OCI-LY7 (cell line): ENCODE results near the gene PIP4K2A. TPM values are rescaled to one million over a fixed set of nuclear protein-coding genes. Genes with fewer than 3 reads are reported as not detected.
"Not testable (repeated sequence)": the region's sequence is repeated elsewhere in the genome, so short reads cannot be mapped to it uniquely, and the experiment has no call there.

Source experiments
- BruUV-seq: library from RNA; stranded (reverse); fragments of 400-500 nt; replicated peaks from 2 replicates; lab custom pipeline; 2021; lab: Mats Ljungman, UMichigan
- CTCF ChIA-PET: fragments of 300-600 bp; sonication (Branson Sonifier 250); formaldehyde crosslinking; loops from one replicate; lab custom pipeline; 2022; ENCODE audit warnings: antibody characterized with exemption; ENCODE audit not compliant: unreplicated experiment; lab: Charles Lee
- POLR2A ChIA-PET: fragments of 300-600 bp; sonication (Branson Sonifier 250); formaldehyde crosslinking; loops from one replicate; lab custom pipeline; 2022; ENCODE audit warnings: antibody characterized with exemption; lab: Charles Lee
- DNase-seq: peaks from one replicate; pipeline ENCODE4 v3.0.0-alpha.2; 2015; ENCODE audit warnings: low spot score
- H2AFZ ChIP-seq: fragments of 200-600 bp; sonication (generic), shearing (Covaris generic); 2 replicates; pipeline ENCODE4 v1.6.1; 2014; ENCODE audit warnings: mild to moderate bottlenecking, antibody characterized with exemption, low read length, moderate library complexity
- H3K27ac ChIP-seq: fragments of 200-600 bp; sonication (generic); 2 replicates; pipeline ENCODE4 v1.5.1; 2014; ENCODE audit warnings: mixed run types, low read depth, mild to moderate bottlenecking, moderate library complexity, low read length, inconsistent platforms; ENCODE audit not compliant: poor library complexity, severe bottlenecking
- H3K36me3 ChIP-seq: fragments of 200-600 bp; sonication (generic); 2 replicates; pipeline ENCODE4 v1.6.1; 2014; ENCODE audit warnings: mild to moderate bottlenecking, antibody characterized with exemption, low read length, moderate library complexity, mixed read lengths; ENCODE audit not compliant: insufficient read depth
- H3K4me1 ChIP-seq: fragments of 200-600 bp; sonication (generic); 2 replicates; pipeline ENCODE4 v1.5.1; 2014; ENCODE audit warnings: mild to moderate bottlenecking, low read length; ENCODE audit not compliant: insufficient read depth, poor library complexity, severe bottlenecking
- H3K4me2 ChIP-seq: fragments of 200-600 bp; sonication (generic); 2 replicates; pipeline ENCODE4 v1.6.1; 2014; ENCODE audit warnings: mild to moderate bottlenecking, low read length
- H3K4me3 ChIP-seq: fragments of 200-600 bp; sonication (generic); 2 replicates; pipeline ENCODE4 v1.5.1; 2014; ENCODE audit warnings: mild to moderate bottlenecking, low read depth, low read length; ENCODE audit not compliant: poor library complexity, severe bottlenecking
- H3K79me2 ChIP-seq: fragments of 200-600 bp; sonication (generic); 2 replicates; pipeline ENCODE4 v1.6.1; 2016; ENCODE audit warnings: low read depth, mild to moderate bottlenecking, low read length, moderate library complexity, mixed read lengths; ENCODE audit not compliant: insufficient read depth
- H3K9me2 ChIP-seq: fragments of 200-600 bp; sonication (generic); 2 replicates; pipeline ENCODE4 v1.6.1; 2016; ENCODE audit warnings: mild to moderate bottlenecking, low read length, mixed read lengths; ENCODE audit not compliant: insufficient read depth
- H3K9me3 ChIP-seq: fragments of 200-600 bp; sonication (generic); 2 replicates; pipeline ENCODE4 v1.6.1; 2014; ENCODE audit warnings: mild to moderate bottlenecking, mixed run types, low read length, mixed read lengths
- H4K20me1 ChIP-seq: fragments of 200-600 bp; sonication (generic); 2 replicates; pipeline ENCODE4 v1.6.1; 2014; ENCODE audit warnings: mild to moderate bottlenecking, antibody characterized with exemption, low read length, moderate library complexity, mixed read lengths; ENCODE audit not compliant: insufficient read depth
- EZH2phosphoT487 ChIP-seq: fragments of 200-600 bp; sonication (generic); IDR thresholded peaks from 2 replicates; pipeline ENCODE4 v1.6.1; 2018; ENCODE audit warnings: low read depth, borderline replicate concordance, mild to moderate bottlenecking, mixed run types, antibody characterized with exemption, low read length, moderate library complexity, mixed read lengths
- intact Hi-C: fragments of 100-400 bp; cut with micrococcal nuclease; formaldehyde crosslinking; loops from one replicate; pipeline ENCODE4 v1.10.0; 2022; ENCODE audit not compliant: unreplicated experiment
- total RNA-seq, 2 experiments: library from RNA; depleted of rRNA in 1 of 2; stranded (reverse); fragments of >200 nt in 1 of 2; shearing (Covaris generic) in 1 of 2; gene quantifications; 2 replicates each; pipeline ENCODE4 v1.2.3, GENCODE V29; 2014 to 2022
- TF ChIP-seq, protein P1 (sequence below): fragments of 200-600 bp; sonication (generic); conservative IDR thresholded peaks from 2 replicates; pipeline ENCODE4 v1.5.1; 2014; ENCODE audit warnings: mild to moderate bottlenecking, antibody characterized with exemption, low read length, moderate library complexity, mixed read lengths

The PIP4K2A gene
- total RNA-seq, 2 experiments from 2014 or later: 32.5 to 42.6 TPM

GRCh38 chr10:22693860-22694259 is 20.5 kb downstream of the PIP4K2A start:
- ChIA-PET CTCF (no interaction called here), POLR2A (interaction anchor here (0.7 to 1.1 kb wide), 2 partner anchors 9 to 11 kb away, joined by 3 to 7 read pairs; no protein-coding TSS in a partner anchor)
- BruUV-seq: no TSS peak
- Histone ChIP-seq H2AFZ (no peak overlapping the region), H3K9me2 (no peaks in the 10 kb centered on the region), H3K4me1 (no peaks in the 10 kb centered on the region), H3K9me3 (no peaks in the 10 kb centered on the region), H3K36me3 (no peaks in the 10 kb centered on the region), H3K4me2 (no peak overlapping the region), H3K27ac (no peak overlapping the region), H3K4me3 (no peak overlapping the region), H4K20me1 (peaks cover 14% of the 10 kb centered on the region; the same call in 1 of the 2 replicates), H3K79me2 (peaks cover 12% of the 10 kb centered on the region)
- intact Hi-C loops: no loop called here
- TF ChIP-seq EZH2phosphoT487: no peak
- TF ChIP-seq, protein P1, sequence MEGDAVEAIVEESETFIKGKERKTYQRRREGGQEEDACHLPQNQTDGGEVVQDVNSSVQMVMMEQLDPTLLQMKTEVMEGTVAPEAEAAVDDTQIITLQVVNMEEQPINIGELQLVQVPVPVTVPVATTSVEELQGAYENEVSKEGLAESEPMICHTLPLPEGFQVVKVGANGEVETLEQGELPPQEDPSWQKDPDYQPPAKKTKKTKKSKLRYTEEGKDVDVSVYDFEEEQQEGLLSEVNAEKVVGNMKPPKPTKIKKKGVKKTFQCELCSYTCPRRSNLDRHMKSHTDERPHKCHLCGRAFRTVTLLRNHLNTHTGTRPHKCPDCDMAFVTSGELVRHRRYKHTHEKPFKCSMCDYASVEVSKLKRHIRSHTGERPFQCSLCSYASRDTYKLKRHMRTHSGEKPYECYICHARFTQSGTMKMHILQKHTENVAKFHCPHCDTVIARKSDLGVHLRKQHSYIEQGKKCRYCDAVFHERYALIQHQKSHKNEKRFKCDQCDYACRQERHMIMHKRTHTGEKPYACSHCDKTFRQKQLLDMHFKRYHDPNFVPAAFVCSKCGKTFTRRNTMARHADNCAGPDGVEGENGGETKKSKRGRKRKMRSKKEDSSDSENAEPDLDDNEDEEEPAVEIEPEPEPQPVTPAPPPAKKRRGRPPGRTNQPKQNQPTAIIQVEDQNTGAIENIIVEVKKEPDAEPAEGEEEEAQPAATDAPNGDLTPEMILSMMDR: no peak
- DNase-seq: no peak

GRCh38 chr10:22693371-22693784 is 21.0 kb downstream of the PIP4K2A start:
- H3K27ac ChIP-seq: no peak overlapping the region
- DNase-seq: no peak
- no peak overlapping the region for H3K4me3 ChIP-seq
- BruUV-seq: no TSS peak
- no peak overlapping the region for H3K4me2 ChIP-seq
- H3K79me2 ChIP-seq: peaks cover 12% of the 10 kb centered on the region
- intact Hi-C loops: no loop called here
- ChIA-PET POLR2A (interaction anchor here (0.7 to 1.1 kb wide), 2 partner anchors 9 to 11 kb away, joined by 3 to 7 read pairs; no protein-coding TSS in a partner anchor), CTCF (no interaction called here)
- no peaks in the 10 kb centered on the region for H3K9me2 ChIP-seq
- H3K36me3 ChIP-seq: no peaks in the 10 kb centered on the region
- no peak for TF ChIP-seq EZH2phosphoT487
- TF ChIP-seq, protein P1: no peak
- H3K4me1 ChIP-seq: no peaks in the 10 kb centered on the region
- peaks cover 11% of the 10 kb centered on the region; the same call in 1 of the 2 replicates for H4K20me1 ChIP-seq
- no peaks in the 10 kb centered on the region for H3K9me3 ChIP-seq
- H2AFZ ChIP-seq: no peak overlapping the region

DNA sequence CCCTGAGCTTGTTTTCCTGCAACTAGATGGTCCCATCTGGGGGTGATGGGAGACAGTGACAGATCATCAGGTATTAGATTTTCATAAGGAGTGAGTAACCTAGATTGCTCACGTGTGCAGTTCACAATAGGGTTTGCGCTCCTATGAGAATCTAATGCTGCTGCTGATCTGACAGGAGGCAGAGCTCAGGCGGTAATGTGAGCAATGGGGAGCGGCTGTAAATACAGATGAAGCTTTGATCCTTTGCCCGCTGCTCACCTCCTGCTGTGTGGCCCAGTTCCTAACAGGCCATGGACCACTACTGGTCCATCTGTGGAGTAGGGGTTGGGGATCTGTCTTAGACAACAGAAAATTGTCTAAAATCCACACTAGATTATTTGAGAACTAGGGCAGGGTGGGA is 22.3 kb downstream of the PIP4K2A start:
- H2AFZ ChIP-seq, BruUV-seq, H3K4me2 ChIP-seq, DNase-seq, CTCF ChIA-PET, H4K20me1 ChIP-seq, intact Hi-C loops, H3K4me3 ChIP-seq, H3K4me1 ChIP-seq, H3K9me2 ChIP-seq, H3K9me3 ChIP-seq, H3K27ac ChIP-seq, H3K36me3 ChIP-seq: not testable (repeated sequence)
- POLR2A ChIA-PET: interaction anchor here (1.0 kb wide), 1 partner anchor 11 kb away, joined by 3 read pairs; no protein-coding TSS in a partner anchor
- peaks cover 12% of the 10 kb centered on the region for H3K79me2 ChIP-seq
